Measurements from ENCODE around the gene GUCY1B1. TPM values are rescaled to one million over a fixed set of nuclear protein-coding genes. Genes with fewer than 3 reads are reported as not detected.

The GUCY1B1 gene
- total and polyA plus RNA-seq, 2 donors = 5.5 to 7.2 TPM

GRCh38 chr4:155800685-155801343 is 42.0 kb downstream of the GUCY1B1 start:
- H3K9me3 ChIP-seq (ENCODE audit: control insufficient read depth in 2 of 2, insufficient read depth in 1 of 2, low read length in 1 of 2) = no peaks in the 10 kb centered on the region
- no peaks in the 10 kb centered on the region for H3K4me1 ChIP-seq (ENCODE audit: control insufficient read depth in 2 of 2, insufficient read depth in 2 of 2, low read length in 2 of 2)
- WGBS = 97% methylated on average over 7 of the region's 7 CpGs

DNA sequence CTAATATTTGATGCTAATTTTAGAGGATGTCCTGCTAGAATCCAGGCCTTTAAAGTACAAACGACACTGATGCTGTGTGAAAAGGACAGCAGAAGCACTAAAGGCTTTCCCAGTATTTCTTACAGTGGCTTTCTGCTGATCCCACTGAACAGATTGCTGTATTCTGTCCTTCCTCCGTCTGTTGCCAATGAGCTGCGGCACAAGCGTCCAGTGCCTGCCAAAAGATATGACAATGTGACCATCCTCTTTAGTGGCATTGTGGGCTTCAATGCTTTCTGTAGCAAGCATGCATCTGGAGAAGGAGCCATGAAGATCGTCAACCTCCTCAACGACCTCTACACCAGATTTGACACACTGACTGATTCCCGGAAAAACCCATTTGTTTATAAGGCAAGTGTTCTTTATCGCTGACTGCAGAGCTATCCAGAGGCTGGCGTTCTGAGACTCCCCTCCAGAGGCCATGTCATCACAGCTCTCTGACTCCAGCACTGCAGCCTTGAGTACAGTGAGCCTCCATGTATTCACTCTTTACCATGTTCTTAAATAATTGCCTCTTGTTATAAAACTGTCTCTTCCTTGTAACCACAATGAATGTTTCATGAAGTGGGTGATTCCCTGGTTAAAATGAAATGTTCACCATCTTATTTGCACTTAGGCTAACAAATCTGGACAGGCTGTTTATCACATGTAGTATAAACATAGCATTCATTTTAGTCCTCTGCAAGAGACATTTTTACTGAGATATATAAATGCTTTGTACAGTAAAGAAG is 43.6 kb downstream of the GUCY1B1 start:
- Histone ChIP-seq H3K27ac (ENCODE audit: low read depth in 1 of 2, low read length in 1 of 2) (no peak overlapping the region), H3K27me3 (ENCODE audit: control insufficient read depth in 2 of 2, insufficient read depth in 1 of 2, low read length in 1 of 2) (no peaks in the 10 kb centered on the region), H3K4me3 (ENCODE audit: low read length in 2 of 2) (no peak overlapping the region), H3K36me3 (ENCODE audit: control insufficient read depth in 2 of 2, insufficient read depth in 2 of 2, low read length in 1 of 2) (peaks cover 0 to 3% of the 10 kb centered on the region in 2 donors), H3K9me3 (ENCODE audit: control insufficient read depth in 2 of 2, insufficient read depth in 1 of 2, low read length in 1 of 2) (no peaks in the 10 kb centered on the region), H3K4me1 (ENCODE audit: control insufficient read depth in 2 of 2, insufficient read depth in 2 of 2, low read length in 2 of 2) (no peaks in the 10 kb centered on the region)
- DNase-seq (ENCODE audit: low read depth in 6 of 9, low spot score in 9 of 9) = no peak
- WGBS = 94% methylated on average over 9 of the region's 9 CpGs

More at GRCh38 chr4:155800685-155801343, 42.0 kb downstream of the GUCY1B1 start:
- Histone ChIP-seq H3K4me3 (ENCODE audit: low read length in 2 of 2) (no peak overlapping the region), H3K27ac (ENCODE audit: low read depth in 1 of 2, low read length in 1 of 2) (no peak overlapping the region), H3K36me3 (ENCODE audit: control insufficient read depth in 2 of 2, insufficient read depth in 2 of 2, low read length in 1 of 2) (peaks cover 0 to 3% of the 10 kb centered on the region in 2 donors), H3K27me3 (ENCODE audit: control insufficient read depth in 2 of 2, insufficient read depth in 1 of 2, low read length in 1 of 2) (no peaks in the 10 kb centered on the region)
- DNase-seq (ENCODE audit: low read depth in 6 of 9, low spot score in 9 of 9) = no peak

- 98% methylated on average over 1 of the region's 1 CpG for WGBS
- H3K4me1 ChIP-seq (ENCODE audit: control insufficient read depth in 2 of 2, insufficient read depth in 2 of 2, low read length in 2 of 2) = no peaks in the 10 kb centered on the region
- H3K36me3 ChIP-seq (ENCODE audit: control insufficient read depth in 2 of 2, insufficient read depth in 2 of 2, low read length in 1 of 2) = no peaks in the 10 kb centered on the region
- no peak overlapping the region for H3K4me3 ChIP-seq (ENCODE audit: low read length in 2 of 2)
- no peaks in the 10 kb centered on the region for H3K9me3 ChIP-seq (ENCODE audit: control insufficient read depth in 2 of 2, insufficient read depth in 1 of 2, low read length in 1 of 2)
- H3K27ac ChIP-seq (ENCODE audit: low read depth in 1 of 2, low read length in 1 of 2) = no peak overlapping the region
- no peak for DNase-seq (ENCODE audit: low read depth in 6 of 9, low spot score in 9 of 9)
- H3K27me3 ChIP-seq (ENCODE audit: control insufficient read depth in 2 of 2, insufficient read depth in 1 of 2, low read length in 1 of 2) = no peaks in the 10 kb centered on the region
Measured at GRCh38 chr4:155805016-155805415, 46.2 kb downstream of the GUCY1B1 start.

GRCh38 chr4:155807021-155807420 is 48.2 kb downstream of the GUCY1B1 start:
- H3K4me3 ChIP-seq (ENCODE audit: low read length in 2 of 2) = no peak overlapping the region
- H3K27ac ChIP-seq (ENCODE audit: low read depth in 1 of 2, low read length in 1 of 2) = no peak overlapping the region
- WGBS = 86% methylated on average over 1 of the region's 1 CpG
- no peaks in the 10 kb centered on the region for H3K27me3 ChIP-seq (ENCODE audit: control insufficient read depth in 2 of 2, insufficient read depth in 1 of 2, low read length in 1 of 2)
- no peak for DNase-seq (ENCODE audit: low read depth in 6 of 9, low spot score in 9 of 9)
- no peaks in the 10 kb centered on the region for H3K4me1 ChIP-seq (ENCODE audit: control insufficient read depth in 2 of 2, insufficient read depth in 2 of 2, low read length in 2 of 2)
- no peaks in the 10 kb centered on the region for H3K9me3 ChIP-seq (ENCODE audit: control insufficient read depth in 2 of 2, insufficient read depth in 1 of 2, low read length in 1 of 2)
- H3K36me3 ChIP-seq (ENCODE audit: control insufficient read depth in 2 of 2, insufficient read depth in 2 of 2, low read length in 1 of 2) = no peaks in the 10 kb centered on the region

GRCh38 chr4:155809835-155810234 is 51.0 kb downstream of the GUCY1B1 start:
- H3K27ac ChIP-seq (ENCODE audit: low read depth in 1 of 2, low read length in 1 of 2) = no peak overlapping the region
- DNase-seq (ENCODE audit: low read depth in 6 of 9, low spot score in 9 of 9) = peak; percentile 33 to 82 (median 38)
- WGBS = 100% methylated on average over 1 of the region's 1 CpG
- H3K4me3 ChIP-seq (ENCODE audit: low read length in 2 of 2) = no peak overlapping the region
- H3K36me3 ChIP-seq (ENCODE audit: control insufficient read depth in 2 of 2, insufficient read depth in 2 of 2, low read length in 1 of 2) = no peaks in the 10 kb centered on the region
- H3K9me3 ChIP-seq (ENCODE audit: control insufficient read depth in 2 of 2, insufficient read depth in 1 of 2, low read length in 1 of 2) = no peaks in the 10 kb centered on the region
- H3K4me1 ChIP-seq (ENCODE audit: control insufficient read depth in 2 of 2, insufficient read depth in 2 of 2, low read length in 2 of 2) = no peaks in the 10 kb centered on the region
- no peaks in the 10 kb centered on the region for H3K27me3 ChIP-seq (ENCODE audit: control insufficient read depth in 2 of 2, insufficient read depth in 1 of 2, low read length in 1 of 2)

- DNase-seq (ENCODE audit: low read depth in 6 of 9, low spot score in 9 of 9) = no peak
- no peaks in the 10 kb centered on the region for H3K36me3 ChIP-seq (ENCODE audit: control insufficient read depth in 2 of 2, insufficient read depth in 2 of 2, low read length in 1 of 2)
- H3K4me3 ChIP-seq (ENCODE audit: low read length in 2 of 2) = no peak overlapping the region
- H3K27me3 ChIP-seq (ENCODE audit: control insufficient read depth in 2 of 2, insufficient read depth in 1 of 2, low read length in 1 of 2) = no peaks in the 10 kb centered on the region
- H3K9me3 ChIP-seq (ENCODE audit: control insufficient read depth in 2 of 2, insufficient read depth in 1 of 2, low read length in 1 of 2) = no peaks in the 10 kb centered on the region
- no peak overlapping the region for H3K27ac ChIP-seq (ENCODE audit: low read depth in 1 of 2, low read length in 1 of 2)
- WGBS = over 99% methylated on average over 2 of the region's 2 CpGs
- no peaks in the 10 kb centered on the region for H3K4me1 ChIP-seq (ENCODE audit: control insufficient read depth in 2 of 2, insufficient read depth in 2 of 2, low read length in 2 of 2)
Measured at GRCh38 chr4:155811083-155811482, 52.3 kb downstream of the GUCY1B1 start.

DNA sequence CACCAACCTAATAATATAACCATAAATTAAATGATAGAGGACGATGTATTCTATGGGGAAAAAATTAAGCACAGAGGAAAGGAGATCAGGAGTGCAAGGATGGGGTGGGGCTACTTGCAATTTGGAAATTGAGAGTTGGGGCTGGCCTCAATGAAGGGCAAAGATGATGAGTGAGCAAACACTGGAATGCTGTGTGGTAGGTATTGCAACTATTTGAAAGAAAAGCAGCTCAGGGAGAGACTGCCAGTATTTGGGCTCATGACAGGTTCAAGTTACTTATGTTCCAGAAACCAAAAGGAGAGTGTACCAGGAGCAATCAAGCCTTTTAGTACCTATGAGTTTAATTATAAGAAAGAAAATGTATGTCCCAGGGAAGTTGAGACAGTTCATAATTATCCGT is 59.8 kb downstream of the GUCY1B1 start:
- WGBS = 92% methylated on average over 2 of the region's 2 CpGs
- no peaks in the 10 kb centered on the region for H3K4me1 ChIP-seq (ENCODE audit: control insufficient read depth in 2 of 2, insufficient read depth in 2 of 2, low read length in 2 of 2)
- H3K27me3 ChIP-seq (ENCODE audit: control insufficient read depth in 2 of 2, insufficient read depth in 1 of 2, low read length in 1 of 2) = no peaks in the 10 kb centered on the region
- no peaks in the 10 kb centered on the region for H3K9me3 ChIP-seq (ENCODE audit: control insufficient read depth in 2 of 2, insufficient read depth in 1 of 2, low read length in 1 of 2)
- DNase-seq (ENCODE audit: low read depth in 6 of 9, low spot score in 9 of 9) = no peak
- H3K4me3 ChIP-seq (ENCODE audit: low read length in 2 of 2) = no peak overlapping the region
- H3K36me3 ChIP-seq (ENCODE audit: control insufficient read depth in 2 of 2, insufficient read depth in 2 of 2, low read length in 1 of 2) = no peaks in the 10 kb centered on the region
- H3K27ac ChIP-seq (ENCODE audit: low read depth in 1 of 2, low read length in 1 of 2) = no peak overlapping the region

- H3K36me3 ChIP-seq (ENCODE audit: control insufficient read depth in 2 of 2, insufficient read depth in 2 of 2, low read length in 1 of 2) = no peaks in the 10 kb centered on the region
- 97% methylated on average over 1 of the region's 1 CpG for WGBS
- H3K4me1 ChIP-seq (ENCODE audit: control insufficient read depth in 2 of 2, insufficient read depth in 2 of 2, low read length in 2 of 2) = no peaks in the 10 kb centered on the region
- no peak overlapping the region for H3K27ac ChIP-seq (ENCODE audit: low read depth in 1 of 2, low read length in 1 of 2)
- H3K27me3 ChIP-seq (ENCODE audit: control insufficient read depth in 2 of 2, insufficient read depth in 1 of 2, low read length in 1 of 2) = no peaks in the 10 kb centered on the region
- H3K4me3 ChIP-seq (ENCODE audit: low read length in 2 of 2) = no peak overlapping the region
- H3K9me3 ChIP-seq (ENCODE audit: control insufficient read depth in 2 of 2, insufficient read depth in 1 of 2, low read length in 1 of 2) = no peaks in the 10 kb centered on the region
- no peak for DNase-seq (ENCODE audit: low read depth in 6 of 9, low spot score in 9 of 9)
Measured at GRCh38 chr4:155819066-155819465, 60.2 kb downstream of the GUCY1B1 start.

- Histone ChIP-seq H3K27ac (ENCODE audit: low read depth in 1 of 2, low read length in 1 of 2) (no peak overlapping the region), H3K4me3 (ENCODE audit: low read length in 2 of 2) (no peak overlapping the region), H3K4me1 (ENCODE audit: control insufficient read depth in 2 of 2, insufficient read depth in 2 of 2, low read length in 2 of 2) (no peaks in the 10 kb centered on the region), H3K27me3 (ENCODE audit: control insufficient read depth in 2 of 2, insufficient read depth in 1 of 2, low read length in 1 of 2) (no peaks in the 10 kb centered on the region), H3K9me3 (ENCODE audit: control insufficient read depth in 2 of 2, insufficient read depth in 1 of 2, low read length in 1 of 2) (no peaks in the 10 kb centered on the region), H3K36me3 (ENCODE audit: control insufficient read depth in 2 of 2, insufficient read depth in 2 of 2, low read length in 1 of 2) (no peaks in the 10 kb centered on the region)
- no peak for DNase-seq (ENCODE audit: low read depth in 6 of 9, low spot score in 9 of 9)
- 92% methylated on average over 4 of the region's 4 CpGs for WGBS
Measured at GRCh38 chr4:155820887-155821518, 62.2 kb downstream of the GUCY1B1 start.

Data from thymus (tissue), 11 donors.